Measurements from ENCODE around the gene CDCP1.

GRCh38 chr3:45145681-45146614, at the start of gene CDCP1:
- TF ChIP-seq, protein P1, sequence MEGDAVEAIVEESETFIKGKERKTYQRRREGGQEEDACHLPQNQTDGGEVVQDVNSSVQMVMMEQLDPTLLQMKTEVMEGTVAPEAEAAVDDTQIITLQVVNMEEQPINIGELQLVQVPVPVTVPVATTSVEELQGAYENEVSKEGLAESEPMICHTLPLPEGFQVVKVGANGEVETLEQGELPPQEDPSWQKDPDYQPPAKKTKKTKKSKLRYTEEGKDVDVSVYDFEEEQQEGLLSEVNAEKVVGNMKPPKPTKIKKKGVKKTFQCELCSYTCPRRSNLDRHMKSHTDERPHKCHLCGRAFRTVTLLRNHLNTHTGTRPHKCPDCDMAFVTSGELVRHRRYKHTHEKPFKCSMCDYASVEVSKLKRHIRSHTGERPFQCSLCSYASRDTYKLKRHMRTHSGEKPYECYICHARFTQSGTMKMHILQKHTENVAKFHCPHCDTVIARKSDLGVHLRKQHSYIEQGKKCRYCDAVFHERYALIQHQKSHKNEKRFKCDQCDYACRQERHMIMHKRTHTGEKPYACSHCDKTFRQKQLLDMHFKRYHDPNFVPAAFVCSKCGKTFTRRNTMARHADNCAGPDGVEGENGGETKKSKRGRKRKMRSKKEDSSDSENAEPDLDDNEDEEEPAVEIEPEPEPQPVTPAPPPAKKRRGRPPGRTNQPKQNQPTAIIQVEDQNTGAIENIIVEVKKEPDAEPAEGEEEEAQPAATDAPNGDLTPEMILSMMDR (IDR thresholded peaks at IDR 0.05): peak in 1 of 4 experiments; percentile 5
- TF ChIP-seq POLR2A (IDR thresholded peaks at IDR 0.05): peak; percentile 91
